Measurements from ENCODE around the gene FERMT2. TPM values are rescaled to one million over a fixed set of nuclear protein-coding genes. Genes with fewer than 3 reads are reported as not detected.
A peak's percentile ranks its signal among the peaks of the same experiment; 100 is the strongest.

The FERMT2 gene
- 44.4 and 52.8 TPM in 2 replicates for total RNA-seq
- long read RNA-seq, transcript FERMT2-202 (16 exons, 3,247 nt), result major isoform, 18 of 55 reads
- long read RNA-seq, transcript FERMT2-201 (15 exons, 3,338 nt), result minor isoform, 10 of 55 reads
- long read RNA-seq, partial matches to known transcripts, result 19 of 55 reads
- long read RNA-seq, other reads (novel, unspliced or antisense), result 7 of 55 reads

GRCh38 chr14:52950898-52951680, at the start of gene FERMT2:
FERMT2 (minus strand) TSS chr14:52951050; CDS start chr14:52950568, 482 bp downstream.
- no peaks in the 10 kb centered on the region for H3K27me3 Mint-ChIP-seq
- no peaks in the 10 kb centered on the region for H3K9me3 Mint-ChIP-seq (ENCODE audit: low read depth)
- H3K36me3 Mint-ChIP-seq (ENCODE audit: insufficient read depth), result peaks cover 5% of the 10 kb centered on the region
- H3K4me3 Mint-ChIP-seq (ENCODE audit: low read depth), result peak within 1 kb of the TSS; percentile 98
- DNase-seq (ENCODE audit: low spot score, unreplicated experiment), result peak; percentile 88
- peak within 1 kb of the TSS; percentile 99 for H3K27ac Mint-ChIP-seq
- H3K4me1 Mint-ChIP-seq (ENCODE audit: low read depth), result peaks cover 40% of the 10 kb centered on the region
- TF ChIP-seq CTCF (IDR thresholded peaks at IDR 0.05; ENCODE audit: unreplicated experiment), result no peak

GRCh38 chr14:52998376-52999015, 47.6 kb upstream of the FERMT2 start:
- H3K27ac Mint-ChIP-seq, result no peak overlapping the region
- H3K4me1 Mint-ChIP-seq (ENCODE audit: low read depth), result no peaks in the 10 kb centered on the region
- H3K9me3 Mint-ChIP-seq (ENCODE audit: low read depth), result no peaks in the 10 kb centered on the region
- no peaks in the 10 kb centered on the region for H3K27me3 Mint-ChIP-seq
- H3K36me3 Mint-ChIP-seq (ENCODE audit: insufficient read depth), result no peaks in the 10 kb centered on the region
- TF ChIP-seq CTCF (IDR thresholded peaks at IDR 0.05; ENCODE audit: unreplicated experiment), result no peak
- no peak overlapping the region for H3K4me3 Mint-ChIP-seq (ENCODE audit: low read depth)
- no peak for DNase-seq (ENCODE audit: low spot score, unreplicated experiment)

- Mint-ChIP-seq H3K9me3 (ENCODE audit: low read depth) (no peaks in the 10 kb centered on the region), H3K4me3 (ENCODE audit: low read depth) (no peak overlapping the region), H3K4me1 (ENCODE audit: low read depth) (no peaks in the 10 kb centered on the region), H3K36me3 (ENCODE audit: insufficient read depth) (no peaks in the 10 kb centered on the region), H3K27me3 (no peaks in the 10 kb centered on the region), H3K27ac (no peak overlapping the region)
- TF ChIP-seq CTCF (IDR thresholded peaks at IDR 0.05; ENCODE audit: unreplicated experiment), result no peak
- no peak for DNase-seq (ENCODE audit: low spot score, unreplicated experiment)
These were observed 45.6 kb upstream of the FERMT2 start for GRCh38 chr14:52996493-52996892.

GRCh38 chr14:52995998-52996397, 45.1 kb upstream of the FERMT2 start:
- H3K27me3 Mint-ChIP-seq, result no peaks in the 10 kb centered on the region
- no peaks in the 10 kb centered on the region for H3K9me3 Mint-ChIP-seq (ENCODE audit: low read depth)
- no peak for TF ChIP-seq CTCF (IDR thresholded peaks at IDR 0.05; ENCODE audit: unreplicated experiment)
- no peak for DNase-seq (ENCODE audit: low spot score, unreplicated experiment)
- H3K4me3 Mint-ChIP-seq (ENCODE audit: low read depth), result no peak overlapping the region
- no peaks in the 10 kb centered on the region for H3K36me3 Mint-ChIP-seq (ENCODE audit: insufficient read depth)
- no peak overlapping the region for H3K27ac Mint-ChIP-seq
- H3K4me1 Mint-ChIP-seq (ENCODE audit: low read depth), result no peaks in the 10 kb centered on the region

- no peaks in the 10 kb centered on the region for H3K4me1 Mint-ChIP-seq (ENCODE audit: low read depth)
- no peak for TF ChIP-seq CTCF (IDR thresholded peaks at IDR 0.05; ENCODE audit: unreplicated experiment)
- H3K36me3 Mint-ChIP-seq (ENCODE audit: insufficient read depth), result no peaks in the 10 kb centered on the region
- no peaks in the 10 kb centered on the region for H3K9me3 Mint-ChIP-seq (ENCODE audit: low read depth)
- no peak overlapping the region for H3K27ac Mint-ChIP-seq
- DNase-seq (ENCODE audit: low spot score, unreplicated experiment), result no peak
- no peaks in the 10 kb centered on the region for H3K27me3 Mint-ChIP-seq
- no peak overlapping the region for H3K4me3 Mint-ChIP-seq (ENCODE audit: low read depth)
These were observed 41.5 kb upstream of the FERMT2 start for GRCh38 chr14:52992236-52992870.

Measured in progenitor cell of endocrine pancreas (in vitro differentiated cells).